Brain microvascular endothelial cell (primary cell): ENCODE results near the gene BCL11B.

Source experiments
- DNase-seq: peaks from one replicate; pipeline ENCODE4 v3.0.0-alpha.2; 2020
- H3K27ac ChIP-seq: fragments of 250-450 bp; sonication (Bioruptor Pico); 2 replicates; pipeline ENCODE4 v1.5.1; 2020; ENCODE audit warnings: mild to moderate bottlenecking, moderate library complexity
- H3K27me3 ChIP-seq: fragments of 250-450 bp; sonication (Bioruptor Pico); replicated peaks from 2 replicates; pipeline ENCODE4 v1.5.1; 2020; ENCODE audit warnings: mild to moderate bottlenecking
- H3K36me3 ChIP-seq: fragments of 250-450 bp; sonication (Bioruptor Pico); replicated peaks from 2 replicates; pipeline ENCODE4 v1.5.1; 2020; ENCODE audit warnings: mild to moderate bottlenecking
- H3K4me3 ChIP-seq: 2 replicates; pipeline ENCODE4 v1.5.1; 2011; ENCODE audit warnings: low read depth, mild to moderate bottlenecking, control low read depth, low read length, moderate library complexity
- CTCF ChIP-seq: IDR thresholded peaks from 2 replicates; pipeline ENCODE4 v1.5.1; 2011; ENCODE audit warnings: low read depth, mild to moderate bottlenecking, moderate library complexity, low read length, control low read depth, inconsistent platforms; ENCODE audit errors: missing control alignments
- in situ Hi-C: cut with HindIII; loops from 2 replicates; pipeline ENCODE4 v1.10.0; 2017; ENCODE audit warnings: low sequenced_read_pairs, low pct_ligation_motif_present

The BCL11B gene

GRCh38 chr14:99271951-99272631 lies at the start of gene BCL11B:
BCL11B (minus strand) TSS chr14:99272197; CDS start chr14:99271218, 979 bp downstream.
- H3K27me3 ChIP-seq, result peaks cover 52% of the 10 kb centered on the region

GRCh38 chr14:99321236-99321925 lies 49.4 kb upstream of the BCL11B start:
- H3K27me3 ChIP-seq, result no peaks in the 10 kb centered on the region
- H3K36me3 ChIP-seq, result no peaks in the 10 kb centered on the region
- H3K27ac ChIP-seq, result no peak overlapping the region
- in situ Hi-C loops, result no loop called here
- DNase-seq, result no peak
- TF ChIP-seq CTCF, result no peak
- H3K4me3 ChIP-seq, result no peak overlapping the region

More at GRCh38 chr14:99271951-99272631, at the start of gene BCL11B:
- H3K4me3 ChIP-seq, result peak within 1 kb of the TSS; percentile 46
- in situ Hi-C loops, result no loop called here
- DNase-seq, result peak; percentile 87
- TF ChIP-seq CTCF, result peak; percentile 72
- H3K36me3 ChIP-seq, result no peaks in the 10 kb centered on the region
- no peak within 1 kb of the TSS for H3K27ac ChIP-seq

- no peak for TF ChIP-seq CTCF
- H3K36me3 ChIP-seq, result no peaks in the 10 kb centered on the region
- no peak overlapping the region for H3K27ac ChIP-seq
- no peak for DNase-seq
- in situ Hi-C loops, result no loop called here
- H3K27me3 ChIP-seq, result no peaks in the 10 kb centered on the region
- no peak overlapping the region for H3K4me3 ChIP-seq
Observed at GRCh38 chr14:99320621-99321235, 48.7 kb upstream of the BCL11B start.

- no peak overlapping the region for H3K4me3 ChIP-seq
- no peak for DNase-seq
- no peak overlapping the region for H3K27ac ChIP-seq
- no peaks in the 10 kb centered on the region for H3K36me3 ChIP-seq
- H3K27me3 ChIP-seq, result no peaks in the 10 kb centered on the region
- peak; percentile 83 for TF ChIP-seq CTCF
- in situ Hi-C loops, result no loop called here
Observed at GRCh38 chr14:99320105-99320572, 48.1 kb upstream of the BCL11B start.

GRCh38 chr14:99318959-99319295 lies 46.9 kb upstream of the BCL11B start:
- H3K36me3 ChIP-seq, result no peaks in the 10 kb centered on the region
- H3K4me3 ChIP-seq, result no peak overlapping the region
- DNase-seq, result no peak
- no peak overlapping the region for H3K27ac ChIP-seq
- in situ Hi-C loops, result no loop called here
- no peak for TF ChIP-seq CTCF
- H3K27me3 ChIP-seq, result no peaks in the 10 kb centered on the region
